ENCODE data around the gene FTL. TPM values are rescaled to one million over a fixed set of nuclear protein-coding genes. Genes with fewer than 3 reads are reported as not detected.

Gene FTL
- total and polyA plus RNA-seq, 2 donors (not counting 3 experiments of a cell fraction or from before 2014, with no cell fraction given), result 1,937 to 2,748 TPM

- no peak for TF ChIP-seq POLR2AphosphoS5 (IDR thresholded peaks at IDR 0.05; ENCODE audit: insufficient read depth, low read depth, low read length)
- peak in 1 of 2 donors; percentile 4 for TF ChIP-seq CTCF (IDR thresholded peaks at IDR 0.05; ENCODE audit: extremely low read depth in 1 of 2, insufficient read depth in 1 of 2, low read depth in 1 of 2, low read length in 2 of 2)
- TF ChIP-seq GATA2 (IDR thresholded peaks at IDR 0.05; ENCODE audit: insufficient read depth, insufficient read length, low read depth, low read length), result no peak
- no peak for TF ChIP-seq POLR2A (IDR thresholded peaks at IDR 0.05; ENCODE audit: low read depth, low read length)
- TF ChIP-seq MYC (IDR thresholded peaks at IDR 0.05; ENCODE audit: low read depth, low read length), result no peak
- H4K20me1 ChIP-seq (replicated peaks; ENCODE audit: control insufficient read depth, extremely low read depth, insufficient read depth, low read length), result no peaks in the 10 kb centered on the region
- peak; percentile 66 for FAIRE-seq
These were observed 11.1 kb downstream of the FTL start for GRCh38 chr19:48975947-48976847.

More at GRCh38 chr19:48975947-48976847, 11.1 kb downstream of the FTL start:
- Histone ChIP-seq H2AFZ (ENCODE audit: low read depth, low read length) (no peak overlapping the region), H3K4me3 (replicated peaks in 1 of 3; ENCODE audit: insufficient read depth in 1 of 3, low read depth in 1 of 3, low read length in 3 of 3) (no peak overlapping the region), H3K4me2 (ENCODE audit: insufficient read depth, low read length) (no peak overlapping the region), H3K27me3 (ENCODE audit: control insufficient read depth in 2 of 2, insufficient read depth in 2 of 2, low read length in 2 of 2) (no peaks in the 10 kb centered on the region), H3K9me3 (replicated peaks; ENCODE audit: control insufficient read depth, insufficient read depth, low read length) (no peaks in the 10 kb centered on the region), H3K36me3 (ENCODE audit: control insufficient read depth in 2 of 2, extremely low read depth in 1 of 2, insufficient read depth in 2 of 2, low read length in 2 of 2) (peaks cover 2 to 11% of the 10 kb centered on the region in 2 experiments), H3K9me1 (replicated peaks; ENCODE audit: control insufficient read depth, extremely low read depth, insufficient read depth, low read length) (no peaks in the 10 kb centered on the region), H3K9ac (replicated peaks; ENCODE audit: extremely low read depth, insufficient read depth, low read length) (no peak overlapping the region), H3K27ac (ENCODE audit: insufficient read depth, low read depth, low read length) (no peak overlapping the region), H3K4me1 (ENCODE audit: control insufficient read depth, extremely low read depth, insufficient read depth, low read length) (no peaks in the 10 kb centered on the region), H3K79me2 (ENCODE audit: control insufficient read depth, insufficient read depth, low read length) (no peaks in the 10 kb centered on the region)
- intact Hi-C loops (cut with micrococcal nuclease), result no loop called here
- DNase-seq (ENCODE audit: low read depth, low spot score), result peak; percentile 49
- no TSS peak for BruUV-seq (replicated peaks)
- POLR2A ChIA-PET, result interaction anchor here (0.6 to 0.8 kb wide), 2 partner anchors 17 to 103 kb away, joined by 3 to 7 read pairs; partner anchors contain the start of genes GYS1 and RUVBL2
- dilution Hi-C loops (cut with MboI; ENCODE audit: extremely low pct_ligation_motif_present, low sequenced_read_pairs), result no loop called here
- CTCF ChIA-PET, result interaction anchor here (1.6 to 2.6 kb wide), 2 partner anchors 16 to 188 kb away, joined by 7 to 10 read pairs; no protein-coding TSS in a partner anchor
